22Rv1 (cell line): ENCODE data around the gene ABCA13.

Experiments used
- CTCF ChIP-seq: fragments of 450-650 bp; IDR thresholded peaks from 2 replicates; pipeline ENCODE4 v1.5.1; 2017; ENCODE audit warnings: mild to moderate bottlenecking
- ZFX ChIP-seq: fragments of 450-650 bp; IDR thresholded peaks from 2 replicates; pipeline ENCODE4 v1.6.1; 2017; ENCODE audit warnings: antibody characterized with exemption, borderline replicate concordance

- TF ChIP-seq CTCF (no peak), ZFX (no peak)
Measured at GRCh38 chr7:48311464-48312100, 140.3 kb downstream of the ABCA13 start.
